Bronchial epithelial cell (primary cell): ENCODE measurements around the gene DDAH1. TPM values are rescaled to one million over a fixed set of nuclear protein-coding genes. Genes with fewer than 3 reads are reported as not detected.

Experiments
- DNase-seq: peaks from one replicate; pipeline ENCODE4 v3.0.0-alpha.2; 2010; ENCODE audit warnings: low read depth
- FAIRE-seq: peaks from 2 replicates; lab custom pipeline; 2011; peaks lifted over from hg19 to GRCh38; lab: Jason Lieb, UNC
- H3K27me3 ChIP-seq: 2 replicates; pipeline ENCODE4 v1.5.1; 2011; ENCODE audit warnings: low read length; ENCODE audit not compliant: control insufficient read depth, insufficient read depth
- H3K36me3 ChIP-seq: 2 replicates; pipeline ENCODE4 v1.5.1; 2011; ENCODE audit warnings: low read length; ENCODE audit not compliant: control insufficient read depth, insufficient read depth
- H3K4me3 ChIP-seq: 2 replicates; pipeline ENCODE4 v1.5.1; 2011; ENCODE audit warnings: mild to moderate bottlenecking, low read depth, low read length, control low read depth
- total RNA-seq: library from RNA; depleted of rRNA; stranded (reverse); fragments of >200 nt; gene quantifications from 2 replicates; pipeline ENCODE4 v1.2.1, GENCODE V29; 2014
- TF ChIP-seq, protein P1 (sequence below): IDR thresholded peaks from 2 replicates; pipeline ENCODE4 v1.5.1; 2011; ENCODE audit warnings: mild to moderate bottlenecking, moderate library complexity, low read length, control low read depth, inconsistent platforms; ENCODE audit not compliant: insufficient read depth, severe bottlenecking

The DDAH1 gene
- total RNA-seq, 1 donor from 2014 or later = 1.6 TPM

DNA sequence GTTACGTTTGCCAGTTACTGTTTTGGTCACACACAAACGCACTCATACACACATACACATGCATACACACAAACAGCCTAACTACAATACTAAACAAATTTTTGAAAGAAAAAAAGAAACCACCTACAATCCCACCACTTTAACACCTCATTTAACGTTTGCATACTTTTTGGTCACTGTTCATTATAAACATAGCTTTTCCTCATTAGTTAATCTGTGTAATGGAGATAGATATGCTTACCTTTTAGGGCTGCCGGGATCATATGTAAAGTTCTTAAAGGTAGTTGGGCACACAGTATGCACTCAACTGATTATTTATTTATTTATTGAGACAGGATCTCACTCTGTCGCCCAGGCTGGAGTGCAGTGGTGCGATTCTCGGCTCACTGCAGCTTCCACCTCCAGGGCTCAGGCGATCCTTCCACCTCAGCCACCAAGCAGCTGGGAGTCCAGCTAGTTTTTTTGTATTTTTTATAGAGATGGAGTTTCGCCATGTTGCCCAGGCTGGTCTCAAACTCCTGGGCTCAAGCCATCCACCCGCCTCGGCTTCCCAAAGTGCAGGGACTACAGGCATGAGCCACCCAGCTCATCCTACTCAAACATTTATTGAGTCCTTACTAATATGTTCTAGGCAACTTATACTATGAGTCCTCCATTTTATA lies 187.8 kb downstream of the DDAH1 start:
- no peak overlapping the region for H3K4me3 ChIP-seq
- peaks cover 2% of the 10 kb centered on the region for H3K36me3 ChIP-seq
- TF ChIP-seq, protein P1, sequence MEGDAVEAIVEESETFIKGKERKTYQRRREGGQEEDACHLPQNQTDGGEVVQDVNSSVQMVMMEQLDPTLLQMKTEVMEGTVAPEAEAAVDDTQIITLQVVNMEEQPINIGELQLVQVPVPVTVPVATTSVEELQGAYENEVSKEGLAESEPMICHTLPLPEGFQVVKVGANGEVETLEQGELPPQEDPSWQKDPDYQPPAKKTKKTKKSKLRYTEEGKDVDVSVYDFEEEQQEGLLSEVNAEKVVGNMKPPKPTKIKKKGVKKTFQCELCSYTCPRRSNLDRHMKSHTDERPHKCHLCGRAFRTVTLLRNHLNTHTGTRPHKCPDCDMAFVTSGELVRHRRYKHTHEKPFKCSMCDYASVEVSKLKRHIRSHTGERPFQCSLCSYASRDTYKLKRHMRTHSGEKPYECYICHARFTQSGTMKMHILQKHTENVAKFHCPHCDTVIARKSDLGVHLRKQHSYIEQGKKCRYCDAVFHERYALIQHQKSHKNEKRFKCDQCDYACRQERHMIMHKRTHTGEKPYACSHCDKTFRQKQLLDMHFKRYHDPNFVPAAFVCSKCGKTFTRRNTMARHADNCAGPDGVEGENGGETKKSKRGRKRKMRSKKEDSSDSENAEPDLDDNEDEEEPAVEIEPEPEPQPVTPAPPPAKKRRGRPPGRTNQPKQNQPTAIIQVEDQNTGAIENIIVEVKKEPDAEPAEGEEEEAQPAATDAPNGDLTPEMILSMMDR = no peak
- H3K27me3 ChIP-seq = no peaks in the 10 kb centered on the region
- DNase-seq (no peak), FAIRE-seq (no peak)

DNA sequence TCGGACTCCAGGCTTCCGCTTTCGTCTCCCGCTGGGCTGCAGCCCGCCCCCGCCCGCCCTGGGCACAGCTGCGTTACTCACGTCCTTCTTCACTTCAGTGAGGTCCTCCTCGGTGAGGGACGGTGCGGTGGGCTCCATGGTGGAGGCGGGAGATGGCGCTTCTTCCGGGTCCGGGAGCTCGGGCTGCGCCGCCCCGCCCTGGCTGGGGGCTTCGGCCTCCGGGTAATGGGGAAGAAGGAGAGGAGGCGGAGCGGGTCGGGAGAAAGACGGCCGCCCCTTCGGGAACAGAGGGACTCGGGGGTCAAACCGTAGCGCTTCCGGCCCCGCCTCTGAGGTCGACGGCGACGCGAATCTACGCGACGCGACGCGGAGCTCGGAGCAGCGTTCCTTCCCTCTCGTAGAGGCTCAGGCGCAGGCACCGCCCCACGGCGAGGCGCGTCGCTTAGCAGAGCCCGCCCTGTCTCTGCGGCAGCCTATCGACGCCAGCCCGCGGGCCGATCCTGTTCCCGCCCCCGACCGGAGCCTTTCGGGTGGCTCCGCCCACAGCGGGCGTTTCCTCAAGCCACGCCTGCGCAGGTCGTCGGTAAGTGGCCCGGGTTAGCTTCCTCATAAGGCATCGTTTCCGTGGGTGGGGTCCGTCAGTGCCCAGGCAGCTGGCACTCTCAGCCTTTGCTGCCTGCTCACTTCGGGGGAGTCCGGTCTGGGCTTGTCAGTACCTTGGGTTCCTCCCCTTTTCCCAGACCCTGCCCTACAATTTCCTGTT lies 188.6 kb downstream of the DDAH1 start, which contains the start of gene BCL10:
Gene BCL10, minus strand, starts transcription at position 418 of the 763 bp plus-strand sequence. Its CDS starts 280 bp downstream, at position 138.
- DNase-seq (peak; percentile 99), FAIRE-seq (no peak)
- Histone ChIP-seq H3K36me3 (peaks cover 2% of the 10 kb centered on the region), H3K27me3 (no peaks in the 10 kb centered on the region), H3K4me3 (peak within 1 kb of the TSS; percentile 87)
- TF ChIP-seq, protein P1 = no peak

DNA sequence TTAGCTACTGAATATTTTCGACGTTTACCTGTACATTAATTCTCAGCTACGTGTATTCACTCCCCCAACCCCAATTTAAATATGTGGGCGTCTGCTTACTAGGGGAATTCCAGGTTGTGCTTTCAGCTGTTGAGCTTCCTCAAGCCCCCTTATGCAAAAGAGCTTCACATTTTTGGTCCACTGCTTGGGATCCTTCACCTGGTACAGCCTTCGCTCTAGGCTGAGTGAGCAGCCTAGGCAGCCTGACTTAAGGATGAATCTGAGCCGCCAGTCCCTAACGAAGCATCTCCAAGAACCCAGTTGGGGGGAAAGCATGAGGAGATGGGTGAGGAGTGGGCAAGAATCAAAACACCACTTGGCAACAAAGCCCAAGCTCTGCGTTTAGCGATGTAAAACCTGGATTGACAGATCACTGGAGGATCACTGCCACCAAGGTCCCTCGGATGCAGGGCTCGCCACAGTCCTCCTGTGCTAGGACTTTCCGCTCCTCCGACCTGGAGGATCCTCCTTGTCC lies 189.2 kb downstream of the DDAH1 start:
- FAIRE-seq (no peak), DNase-seq (peak; percentile 52)
- peak overlapping the region; percentile 87 for H3K4me3 ChIP-seq
- H3K36me3 ChIP-seq = peaks cover 5% of the 10 kb centered on the region
- TF ChIP-seq, protein P1 = no peak
- H3K27me3 ChIP-seq = no peaks in the 10 kb centered on the region

DNA sequence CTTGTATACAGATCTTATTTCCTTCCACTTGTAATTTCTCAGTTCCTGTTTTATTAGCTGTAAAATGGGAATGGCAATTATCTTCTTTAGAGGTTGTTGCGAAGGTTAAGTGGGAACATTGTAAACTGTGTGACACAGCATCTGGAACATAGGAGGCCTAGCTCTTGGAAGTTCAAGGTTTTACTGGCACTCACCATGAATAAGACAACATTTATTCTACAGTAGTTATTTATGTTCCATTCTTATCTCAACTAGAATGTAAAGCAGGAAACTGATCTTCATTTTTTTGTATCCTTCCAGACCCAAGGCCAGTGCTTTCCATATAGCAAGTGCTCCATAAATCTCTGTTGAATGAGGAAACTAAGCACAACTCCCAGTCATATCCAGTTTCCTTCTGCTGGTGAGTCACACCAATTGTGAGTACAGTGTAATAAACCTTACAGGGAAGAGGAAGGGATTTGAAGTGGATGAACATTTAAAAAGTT lies 189.9 kb downstream of the DDAH1 start:
- FAIRE-seq = no peak
- Histone ChIP-seq H3K27me3 (no peaks in the 10 kb centered on the region), H3K36me3 (peaks cover 6% of the 10 kb centered on the region), H3K4me3 (peak overlapping the region; percentile 87)
- TF ChIP-seq, protein P1 = no peak
- peak; percentile 91 for DNase-seq

DNA sequence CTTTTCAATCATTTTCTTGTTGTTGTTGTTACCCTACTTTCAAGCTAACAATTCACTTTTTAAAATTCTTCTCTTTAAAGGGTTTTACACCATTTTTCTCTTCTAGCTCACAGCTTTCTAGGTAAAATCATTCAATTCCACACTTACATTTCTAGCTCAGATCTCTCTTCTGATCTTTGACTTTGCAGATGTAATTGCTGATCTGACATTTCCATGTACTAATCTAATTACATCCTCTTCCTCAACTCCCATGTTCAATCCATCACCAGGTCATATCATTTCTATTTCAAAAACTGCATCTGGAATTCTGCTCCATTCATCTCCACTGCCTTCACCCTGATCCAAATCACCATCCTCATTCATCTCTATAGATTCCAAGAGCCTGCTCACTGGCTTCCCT lies 191.6 kb downstream of the DDAH1 start:
- TF ChIP-seq, protein P1 = no peak
- no peak for FAIRE-seq
- DNase-seq = no peak
- H3K36me3 ChIP-seq = peaks cover 12% of the 10 kb centered on the region
- no peaks in the 10 kb centered on the region for H3K27me3 ChIP-seq
- no peak overlapping the region for H3K4me3 ChIP-seq
